HL-60 (cell line): ENCODE measurements around the gene NF2.

Experiments used
- DNase-seq, 2 experiments: peaks; one replicate each; pipeline ENCODE4 v3.0.0-alpha.2; 2010 to 2020; ENCODE audit warnings: low read depth in 1 of 2, low spot score in 1 of 2
- H3K27ac ChIP-seq: fragments of 250-450 bp; sonication (Bioruptor Pico); replicated peaks from 2 replicates; pipeline ENCODE4 v1.5.1; 2020; ENCODE audit warnings: mild to moderate bottlenecking, moderate library complexity
- H3K27me3 ChIP-seq: fragments of 250-450 bp; sonication (Bioruptor Pico); 2 replicates; pipeline ENCODE4 v1.5.1; 2021; ENCODE audit warnings: mild to moderate bottlenecking, moderate library complexity; ENCODE audit not compliant: insufficient read depth, poor library complexity, severe bottlenecking
- H3K4me3 ChIP-seq: replicated peaks from 2 replicates; pipeline ENCODE4 v1.5.1; 2011; ENCODE audit warnings: mild to moderate bottlenecking, control low read depth, low read length; ENCODE audit not compliant: insufficient read depth
- GABPA ChIP-seq: IDR thresholded peaks from 2 replicates; pipeline ENCODE4 v1.6.1; 2012; ENCODE audit warnings: low read depth
- POLR2AphosphoS5 ChIP-seq: IDR thresholded peaks from 2 replicates; pipeline ENCODE4 v1.6.1; 2012; ENCODE audit warnings: low read depth
- SPI1 ChIP-seq: IDR thresholded peaks from 2 replicates; pipeline ENCODE4 v1.6.1; 2012; ENCODE audit warnings: low read depth, mild to moderate bottlenecking, borderline replicate concordance
- TF ChIP-seq, protein P1 (sequence below): IDR thresholded peaks from 2 replicates; pipeline ENCODE4 v1.6.1; 2012; ENCODE audit warnings: low read depth; ENCODE audit not compliant: insufficient replicate concordance
- TF ChIP-seq, protein P2 (sequence below): IDR thresholded peaks from one replicate; pipeline ENCODE4 v1.5.1; 2011; ENCODE audit warnings: low read length, control low read depth, inconsistent platforms; ENCODE audit not compliant: insufficient read depth

The NF2 gene

DNA sequence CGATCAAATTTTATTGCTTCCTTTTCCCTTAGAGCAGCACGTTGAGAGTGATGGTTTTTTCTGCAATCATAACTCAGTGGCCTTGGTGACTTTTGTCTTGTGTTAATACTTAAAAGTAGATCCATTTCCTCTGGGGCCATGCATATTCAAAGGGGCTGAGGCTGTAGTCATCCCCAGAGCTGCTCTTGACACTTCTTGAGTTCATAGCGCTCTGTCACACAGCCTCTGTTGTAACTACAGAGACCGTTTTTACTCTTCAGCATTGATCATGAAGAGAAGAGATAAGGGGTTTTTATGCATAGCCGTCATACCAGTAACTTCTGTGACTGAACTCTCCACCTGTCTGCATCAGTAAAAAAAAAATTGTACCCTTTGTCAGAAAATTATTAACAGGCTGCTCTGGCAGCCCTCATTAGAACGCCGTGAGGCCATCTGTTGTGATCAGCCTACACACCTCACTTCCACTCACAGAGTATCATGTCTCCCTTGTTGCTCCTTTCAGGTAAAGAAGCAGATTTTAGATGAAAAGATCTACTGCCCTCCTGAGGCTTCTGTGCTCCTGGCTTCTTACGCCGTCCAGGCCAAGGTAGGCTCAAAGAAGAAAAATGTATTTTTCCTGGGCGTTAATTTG, 38.4 kb downstream of the NF2 start:
- H3K4me3 ChIP-seq = no peak overlapping the region
- no peak for TF ChIP-seq SPI1
- TF ChIP-seq, protein P1, sequence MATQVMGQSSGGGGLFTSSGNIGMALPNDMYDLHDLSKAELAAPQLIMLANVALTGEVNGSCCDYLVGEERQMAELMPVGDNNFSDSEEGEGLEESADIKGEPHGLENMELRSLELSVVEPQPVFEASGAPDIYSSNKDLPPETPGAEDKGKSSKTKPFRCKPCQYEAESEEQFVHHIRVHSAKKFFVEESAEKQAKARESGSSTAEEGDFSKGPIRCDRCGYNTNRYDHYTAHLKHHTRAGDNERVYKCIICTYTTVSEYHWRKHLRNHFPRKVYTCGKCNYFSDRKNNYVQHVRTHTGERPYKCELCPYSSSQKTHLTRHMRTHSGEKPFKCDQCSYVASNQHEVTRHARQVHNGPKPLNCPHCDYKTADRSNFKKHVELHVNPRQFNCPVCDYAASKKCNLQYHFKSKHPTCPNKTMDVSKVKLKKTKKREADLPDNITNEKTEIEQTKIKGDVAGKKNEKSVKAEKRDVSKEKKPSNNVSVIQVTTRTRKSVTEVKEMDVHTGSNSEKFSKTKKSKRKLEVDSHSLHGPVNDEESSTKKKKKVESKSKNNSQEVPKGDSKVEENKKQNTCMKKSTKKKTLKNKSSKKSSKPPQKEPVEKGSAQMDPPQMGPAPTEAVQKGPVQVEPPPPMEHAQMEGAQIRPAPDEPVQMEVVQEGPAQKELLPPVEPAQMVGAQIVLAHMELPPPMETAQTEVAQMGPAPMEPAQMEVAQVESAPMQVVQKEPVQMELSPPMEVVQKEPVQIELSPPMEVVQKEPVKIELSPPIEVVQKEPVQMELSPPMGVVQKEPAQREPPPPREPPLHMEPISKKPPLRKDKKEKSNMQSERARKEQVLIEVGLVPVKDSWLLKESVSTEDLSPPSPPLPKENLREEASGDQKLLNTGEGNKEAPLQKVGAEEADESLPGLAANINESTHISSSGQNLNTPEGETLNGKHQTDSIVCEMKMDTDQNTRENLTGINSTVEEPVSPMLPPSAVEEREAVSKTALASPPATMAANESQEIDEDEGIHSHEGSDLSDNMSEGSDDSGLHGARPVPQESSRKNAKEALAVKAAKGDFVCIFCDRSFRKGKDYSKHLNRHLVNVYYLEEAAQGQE = no peak
- TF ChIP-seq GABPA = no peak
- no peak for TF ChIP-seq POLR2AphosphoS5
- TF ChIP-seq, protein P2, sequence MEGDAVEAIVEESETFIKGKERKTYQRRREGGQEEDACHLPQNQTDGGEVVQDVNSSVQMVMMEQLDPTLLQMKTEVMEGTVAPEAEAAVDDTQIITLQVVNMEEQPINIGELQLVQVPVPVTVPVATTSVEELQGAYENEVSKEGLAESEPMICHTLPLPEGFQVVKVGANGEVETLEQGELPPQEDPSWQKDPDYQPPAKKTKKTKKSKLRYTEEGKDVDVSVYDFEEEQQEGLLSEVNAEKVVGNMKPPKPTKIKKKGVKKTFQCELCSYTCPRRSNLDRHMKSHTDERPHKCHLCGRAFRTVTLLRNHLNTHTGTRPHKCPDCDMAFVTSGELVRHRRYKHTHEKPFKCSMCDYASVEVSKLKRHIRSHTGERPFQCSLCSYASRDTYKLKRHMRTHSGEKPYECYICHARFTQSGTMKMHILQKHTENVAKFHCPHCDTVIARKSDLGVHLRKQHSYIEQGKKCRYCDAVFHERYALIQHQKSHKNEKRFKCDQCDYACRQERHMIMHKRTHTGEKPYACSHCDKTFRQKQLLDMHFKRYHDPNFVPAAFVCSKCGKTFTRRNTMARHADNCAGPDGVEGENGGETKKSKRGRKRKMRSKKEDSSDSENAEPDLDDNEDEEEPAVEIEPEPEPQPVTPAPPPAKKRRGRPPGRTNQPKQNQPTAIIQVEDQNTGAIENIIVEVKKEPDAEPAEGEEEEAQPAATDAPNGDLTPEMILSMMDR = no peak
- H3K27me3 ChIP-seq = no peaks in the 10 kb centered on the region
- DNase-seq = no peak
- H3K27ac ChIP-seq = no peak overlapping the region

DNA sequence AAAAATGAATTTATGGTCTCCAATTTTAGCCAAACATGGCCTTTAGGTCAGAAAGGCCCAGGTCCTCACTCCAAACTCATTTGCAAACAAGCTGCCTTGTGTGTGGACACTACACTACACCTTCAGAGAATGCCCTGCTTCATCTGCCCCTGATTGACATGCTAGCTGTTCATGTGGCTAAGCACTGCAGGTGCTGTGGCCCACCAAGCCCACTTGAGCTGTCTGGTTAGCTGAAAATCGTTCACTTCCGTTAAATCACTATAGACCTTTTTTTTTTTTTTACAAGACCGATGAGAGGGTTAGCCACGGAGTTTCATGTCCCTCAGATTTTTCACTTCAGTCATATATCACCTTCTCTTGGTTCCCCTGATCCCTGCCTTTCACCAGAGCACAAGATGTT, 39.3 kb downstream of the NF2 start:
- no peak for DNase-seq
- TF ChIP-seq, protein P1 = no peak
- TF ChIP-seq, protein P2 = no peak
- no peak for TF ChIP-seq POLR2AphosphoS5
- TF ChIP-seq SPI1 = no peak
- TF ChIP-seq GABPA = no peak
- H3K27ac ChIP-seq = no peak overlapping the region
- no peaks in the 10 kb centered on the region for H3K27me3 ChIP-seq
- no peak overlapping the region for H3K4me3 ChIP-seq

DNA sequence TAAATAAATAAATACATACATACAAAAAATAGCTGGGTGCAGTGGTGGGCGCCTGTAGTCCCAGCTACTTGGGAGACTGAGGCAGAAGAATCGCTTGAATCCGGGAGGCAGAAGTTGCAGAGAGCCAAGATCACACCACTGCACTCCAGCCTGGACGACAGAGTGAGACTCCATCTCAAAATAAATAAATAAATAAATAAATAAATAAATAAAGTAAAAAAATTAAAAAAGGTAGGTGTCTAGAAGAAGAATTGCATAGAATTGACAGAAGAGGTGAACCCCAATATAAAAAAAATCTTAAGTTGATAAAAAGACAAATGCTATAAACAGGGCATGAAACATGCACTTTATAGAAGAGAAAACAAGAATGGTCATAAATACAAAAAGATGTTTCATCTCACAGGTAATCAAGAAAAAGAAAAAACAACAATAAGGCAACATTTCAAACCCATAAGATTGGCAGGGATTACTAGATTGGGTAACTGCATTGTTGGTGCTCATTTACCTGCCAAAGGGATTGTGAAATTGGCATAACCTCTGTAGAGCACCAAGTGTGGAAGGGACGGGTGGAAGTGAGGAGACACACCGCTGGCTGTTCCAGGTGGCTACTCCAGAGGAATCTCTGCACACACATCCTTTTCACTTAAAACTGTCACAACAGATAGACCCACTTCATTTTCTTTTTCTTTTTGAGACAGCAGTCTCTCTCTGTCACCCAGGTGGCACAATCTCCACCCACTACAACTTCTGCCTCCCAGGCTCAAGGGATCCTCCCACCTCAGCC, 44.7 kb downstream of the NF2 start:
- no peak for DNase-seq
- no peak overlapping the region for H3K4me3 ChIP-seq
- TF ChIP-seq, protein P2 = no peak
- TF ChIP-seq POLR2AphosphoS5 (no peak), SPI1 (no peak), GABPA (no peak)
- TF ChIP-seq, protein P1 = no peak
- H3K27me3 ChIP-seq = no peaks in the 10 kb centered on the region
- no peak overlapping the region for H3K27ac ChIP-seq
